ENCODE measurements around the gene DAPP1.
A peak's percentile ranks its signal among the peaks of the same experiment; 100 is the strongest.

The DAPP1 gene

GRCh38 chr4:99878604-99879003 lies 62.0 kb downstream of the DAPP1 start:
- no peak for DNase-seq (ENCODE audit: low read depth)
- H3K4me3 ChIP-seq (ENCODE audit: low read length) = no peak overlapping the region
- no peak for TF ChIP-seq CTCF (conservative IDR thresholded peaks at IDR 0.05; ENCODE audit: low read length)

GRCh38 chr4:99879458-99879857 lies 62.8 kb downstream of the DAPP1 start:
- no peak for DNase-seq (ENCODE audit: low read depth)
- no peak overlapping the region for H3K4me3 ChIP-seq (ENCODE audit: low read length)
- no peak for TF ChIP-seq CTCF (conservative IDR thresholded peaks at IDR 0.05; ENCODE audit: low read length)

- peak; percentile 59 for TF ChIP-seq CTCF (conservative IDR thresholded peaks at IDR 0.05; ENCODE audit: low read length)
- peak; percentile 44 for DNase-seq (ENCODE audit: low read depth)
- no peak overlapping the region for H3K4me3 ChIP-seq (ENCODE audit: low read length)
These were observed 68.5 kb downstream of the DAPP1 start for GRCh38 chr4:99885063-99885664.

- no peak for DNase-seq (ENCODE audit: low read depth)
- no peak for TF ChIP-seq CTCF (conservative IDR thresholded peaks at IDR 0.05; ENCODE audit: low read length)
- H3K4me3 ChIP-seq (ENCODE audit: low read length) = no peak overlapping the region
These were observed 69.1 kb downstream of the DAPP1 start for GRCh38 chr4:99885687-99886086.

- no peak for TF ChIP-seq CTCF (conservative IDR thresholded peaks at IDR 0.05; ENCODE audit: low read length)
- H3K4me3 ChIP-seq (ENCODE audit: low read length) = no peak overlapping the region
- DNase-seq (ENCODE audit: low read depth) = no peak
These were observed 69.5 kb downstream of the DAPP1 start for GRCh38 chr4:99886146-99886545.

GRCh38 chr4:99887837-99888236 lies 71.2 kb downstream of the DAPP1 start:
- DNase-seq (ENCODE audit: low read depth) = peak; percentile 41
- no peak overlapping the region for H3K4me3 ChIP-seq (ENCODE audit: low read length)
- no peak for TF ChIP-seq CTCF (conservative IDR thresholded peaks at IDR 0.05; ENCODE audit: low read length)

- no peak for TF ChIP-seq CTCF (conservative IDR thresholded peaks at IDR 0.05; ENCODE audit: low read length)
- DNase-seq (ENCODE audit: low read depth) = no peak
- no peak overlapping the region for H3K4me3 ChIP-seq (ENCODE audit: low read length)
These were observed 74.7 kb downstream of the DAPP1 start for GRCh38 chr4:99891351-99891750.
